Measurements from ENCODE around the gene HBE1.
"Not testable (repeated sequence)": the region's sequence is repeated elsewhere in the genome, so short reads cannot be mapped to it uniquely, and the experiment has no call there.

Gene HBE1

GRCh38 chr11:5269715-5270147, at the start of gene HBE1:
Gene HBE1 (minus strand): TSS chr11:5269945. CDS start chr11:5269890, 55 bp downstream.
- no peak for DNase-seq (ENCODE audit: low spot score)

- no peak for DNase-seq (ENCODE audit: low spot score)
Observed at GRCh38 chr11:5317292-5317691, 47.5 kb upstream of the HBE1 start.

DNA sequence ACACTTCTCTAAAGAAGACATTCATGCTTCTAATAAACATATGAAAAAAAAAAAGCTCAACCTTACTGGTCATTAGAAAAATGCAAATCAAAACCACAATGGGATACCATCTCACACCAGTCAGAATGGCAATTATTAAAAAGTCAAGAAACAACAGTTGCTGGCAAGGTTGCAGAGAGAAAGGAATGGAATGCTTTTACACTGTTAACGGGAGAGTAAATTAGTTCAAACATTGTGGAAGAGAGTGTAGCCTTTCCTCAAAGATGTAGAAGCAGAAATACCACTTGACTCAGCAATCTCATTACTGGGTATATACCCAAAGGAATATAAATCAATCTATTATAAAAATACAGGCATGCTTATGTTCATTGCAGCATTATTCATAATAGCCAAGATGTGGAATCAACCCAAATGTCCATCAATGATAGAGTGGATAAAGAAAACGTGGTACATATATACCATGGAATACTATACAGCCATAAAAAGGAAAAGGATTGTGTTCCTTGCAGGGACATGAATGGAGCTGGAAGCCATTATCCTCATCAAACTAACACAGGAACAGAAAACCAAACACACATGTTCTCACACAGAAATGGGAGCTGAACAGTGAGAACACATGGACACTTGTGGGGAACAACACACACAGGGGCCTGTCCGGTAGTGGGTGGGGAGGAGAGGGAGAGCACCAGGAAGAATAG, 43.7 kb upstream of the HBE1 start:
- not testable (repeated sequence) for DNase-seq (ENCODE audit: low spot score)

- no peak for DNase-seq (ENCODE audit: low spot score)
Observed at GRCh38 chr11:5310423-5310822, 40.7 kb upstream of the HBE1 start.

DNA sequence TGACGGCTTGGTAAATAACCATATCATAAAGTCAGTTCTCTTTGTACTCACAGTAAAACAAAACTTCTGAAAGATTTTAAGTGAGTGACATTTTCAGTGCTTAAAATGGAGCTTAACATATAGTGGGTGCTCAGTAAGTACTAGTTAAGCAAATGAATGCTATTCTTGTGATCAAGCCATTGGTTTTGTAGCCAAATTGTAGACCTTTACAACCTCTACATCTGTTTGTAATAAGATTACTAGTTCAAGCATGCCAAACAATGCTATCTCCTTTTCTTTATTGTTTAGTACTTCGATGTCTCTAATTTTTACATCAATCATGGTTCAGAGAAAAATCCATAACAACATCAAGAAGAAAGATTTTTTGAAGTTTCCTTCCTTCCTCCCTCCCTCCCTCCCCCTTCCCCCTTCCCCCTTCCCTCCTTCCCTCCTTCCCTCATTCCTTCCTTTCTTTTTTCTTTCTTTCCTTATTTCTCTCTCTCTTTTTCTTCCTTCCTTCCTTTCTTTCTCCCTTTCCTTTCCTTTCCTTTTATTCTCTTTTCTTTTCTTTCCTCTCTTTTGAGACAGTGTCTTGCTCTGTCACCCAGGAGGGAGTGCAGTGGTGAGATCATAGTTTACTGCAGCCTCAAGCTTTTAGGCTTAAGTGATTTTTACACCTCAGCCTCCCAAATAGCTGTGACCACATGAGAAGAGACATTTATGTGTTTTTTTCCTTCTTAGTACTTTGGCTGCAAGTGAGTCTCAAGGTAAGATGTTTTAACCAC, 37.7 kb upstream of the HBE1 start:
- no peak for DNase-seq (ENCODE audit: low spot score)

DNA sequence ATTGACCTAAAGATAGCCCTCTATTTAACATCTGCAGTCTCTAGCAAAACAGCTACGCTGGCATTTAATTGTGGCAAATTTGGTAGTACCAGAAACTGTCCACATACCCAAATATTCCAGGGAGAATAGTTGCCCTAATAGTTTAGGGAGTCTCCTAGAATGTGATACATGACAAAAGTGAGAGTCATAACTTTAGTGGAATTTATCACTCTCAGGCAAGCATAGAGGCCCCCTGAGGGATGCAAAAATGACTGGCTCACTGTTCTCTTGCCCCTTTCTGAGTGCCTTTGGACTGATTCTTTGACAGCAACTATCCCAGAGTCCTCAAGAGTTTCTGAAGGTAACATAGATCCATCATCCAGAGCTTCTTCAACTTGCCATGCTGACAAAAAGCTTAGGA, 34.3 kb upstream of the HBE1 start:
- no peak for DNase-seq (ENCODE audit: low spot score)

GRCh38 chr11:5303626-5304025, 33.9 kb upstream of the HBE1 start:
- DNase-seq (ENCODE audit: low spot score) = no peak

DNA sequence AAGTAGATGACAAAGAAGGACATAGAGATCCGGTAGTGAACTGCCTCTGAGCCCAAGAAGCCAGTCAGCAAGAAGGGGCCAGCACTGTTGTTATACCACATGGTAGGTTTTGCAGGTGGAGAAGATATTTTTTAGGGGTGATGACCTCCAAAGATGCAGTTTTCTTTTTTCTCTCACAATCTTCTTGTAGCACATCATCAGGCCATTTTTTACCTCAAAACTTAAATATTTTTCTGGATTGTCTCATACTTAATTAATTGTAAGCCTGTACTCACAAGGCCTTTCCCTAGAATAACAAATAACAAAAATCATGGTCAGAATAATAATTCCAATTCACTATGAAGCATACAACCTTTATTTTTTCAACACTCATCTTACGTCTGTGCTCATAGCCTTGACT, 32.1 kb upstream of the HBE1 start, which contains the start of gene OR51B4:
OR51B4 (minus strand) TSS at position 101 of the 400 bp plus-strand sequence; CDS start at position 101, 0 bp downstream.
- DNase-seq (ENCODE audit: low spot score) = no peak

DNA sequence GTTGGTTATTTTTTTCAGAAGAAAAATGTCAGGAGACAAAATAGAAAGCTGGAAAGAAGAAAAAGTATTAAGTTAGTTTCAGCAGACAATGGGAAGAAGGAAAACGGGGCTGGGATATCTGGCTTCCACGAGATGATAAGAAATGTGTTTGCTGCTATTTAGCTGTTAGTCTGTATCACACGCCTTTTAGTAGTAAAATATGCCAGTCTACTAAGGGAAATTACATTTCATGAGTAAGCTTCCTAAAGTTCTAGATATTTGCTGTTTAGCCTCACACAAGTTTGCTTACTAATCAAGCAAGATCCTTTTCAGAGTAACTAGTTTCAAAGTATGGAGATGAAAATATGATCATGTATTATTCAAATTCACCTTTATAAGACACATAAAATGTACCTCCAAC, 30.5 kb upstream of the HBE1 start:
- no peak for DNase-seq (ENCODE audit: low spot score)

DNA sequence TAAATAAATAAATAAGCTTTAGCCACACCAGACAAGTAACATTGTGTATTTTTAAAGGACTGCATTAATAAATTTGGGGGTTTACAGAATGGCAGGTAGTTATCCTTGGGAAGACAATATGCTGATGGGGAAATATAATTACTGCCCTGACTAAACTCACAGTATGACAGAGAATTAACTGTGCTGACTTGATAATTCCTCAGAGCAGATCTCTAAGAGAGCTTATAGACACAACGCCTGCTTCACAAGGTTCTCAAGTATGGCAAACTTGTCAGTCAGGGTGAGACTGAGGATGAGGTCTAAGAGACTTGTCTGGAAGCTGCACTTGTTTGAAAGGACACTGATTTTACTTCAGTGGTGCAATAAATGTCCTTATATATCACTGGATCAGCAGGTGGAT, 28.7 kb upstream of the HBE1 start:
- DNase-seq (ENCODE audit: low spot score) = no peak

- no peak for DNase-seq (ENCODE audit: low spot score)
Observed at GRCh38 chr11:5297721-5298323, 28.1 kb upstream of the HBE1 start.

- DNase-seq (ENCODE audit: low spot score) = not testable (repeated sequence)
Observed at GRCh38 chr11:5294342-5294995, 24.7 kb upstream of the HBE1 start.

GRCh38 chr11:5293028-5293427, 23.3 kb upstream of the HBE1 start:
- no peak for DNase-seq (ENCODE audit: low spot score)

DNA sequence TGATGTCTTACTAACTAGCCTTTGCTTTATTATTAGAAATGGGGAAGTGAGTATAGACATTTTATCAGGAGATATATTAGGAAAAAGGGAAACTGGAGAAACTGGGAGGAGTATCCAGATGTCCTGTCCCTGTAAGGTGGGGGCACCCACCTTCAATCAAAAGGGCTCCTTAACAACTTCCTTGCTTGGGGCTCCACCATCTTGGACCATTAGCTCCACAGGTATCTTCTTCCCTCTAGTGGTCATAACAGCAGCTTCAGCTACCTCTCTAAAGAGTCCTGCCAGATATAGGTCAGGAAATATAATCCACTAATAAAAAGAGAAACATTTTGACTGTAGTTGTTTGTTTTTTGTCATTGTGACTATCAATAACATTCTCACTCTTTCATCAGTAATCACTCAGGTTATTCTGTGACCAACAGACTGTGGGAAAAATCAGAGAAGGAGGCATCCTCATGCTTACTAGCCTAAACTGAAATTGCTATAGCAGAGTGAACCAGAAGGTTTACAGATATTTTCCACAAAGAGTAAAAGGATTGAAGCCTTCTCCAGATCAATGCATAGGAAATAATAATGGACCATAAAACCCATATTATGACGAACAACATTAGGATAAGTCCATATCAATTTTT, 21.6 kb upstream of the HBE1 start:
- DNase-seq (ENCODE audit: low spot score) = peak; percentile 5

DNA sequence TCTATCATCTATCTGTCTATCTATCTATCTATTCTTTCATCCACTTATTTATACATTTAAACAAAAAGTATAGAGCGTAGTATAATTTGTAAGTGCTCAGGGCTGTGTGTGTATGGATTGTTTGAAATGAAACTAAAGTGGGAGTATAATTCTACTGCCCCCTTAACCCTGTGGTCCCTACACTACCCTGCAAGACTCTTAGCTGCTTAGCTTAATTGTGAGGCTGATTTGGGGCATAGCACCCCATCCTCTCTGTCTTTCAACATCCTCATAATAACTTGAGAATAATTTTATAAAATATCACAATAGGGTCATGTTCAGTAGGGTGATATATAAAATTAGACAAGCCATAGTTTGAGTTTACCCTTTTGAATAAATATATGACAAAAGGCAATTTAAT, 20.4 kb upstream of the HBE1 start:
- no peak for DNase-seq (ENCODE audit: low spot score)

GRCh38 chr11:5289696-5290095, 20.0 kb upstream of the HBE1 start:
- no peak for DNase-seq (ENCODE audit: low spot score)

DNA sequence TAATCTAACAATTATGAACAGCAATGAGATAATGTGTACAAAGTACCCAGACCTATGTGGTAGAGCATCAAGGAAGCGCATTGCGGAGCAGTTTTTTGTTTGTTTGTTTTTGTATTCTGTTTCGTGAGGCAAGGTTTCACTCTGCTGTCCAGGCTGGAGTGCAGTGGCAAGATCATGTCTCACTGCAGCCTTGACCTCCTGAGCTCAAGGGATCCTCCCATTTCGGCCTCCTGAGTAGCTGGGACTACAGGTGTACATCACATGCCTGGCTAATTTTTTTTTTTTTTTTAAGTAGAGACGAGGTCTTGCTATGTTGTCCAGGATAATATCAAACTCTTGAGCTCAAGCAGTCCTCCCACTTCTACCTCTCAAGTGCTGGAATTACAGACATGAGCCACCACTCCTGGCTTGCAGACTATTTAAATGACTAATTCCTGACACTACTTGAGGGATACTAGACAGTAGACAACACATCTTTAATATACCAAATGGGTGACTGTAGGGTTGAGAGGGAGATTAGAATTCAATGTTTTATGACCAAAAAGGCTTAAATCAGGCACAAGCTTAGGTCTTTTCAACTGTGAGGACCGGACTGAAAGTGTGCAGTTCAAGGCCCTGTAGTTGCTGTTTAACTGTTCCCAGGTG, 19.3 kb upstream of the HBE1 start:
- no peak for DNase-seq (ENCODE audit: low spot score)

GRCh38 chr11:5288108-5288905, 18.6 kb upstream of the HBE1 start:
- no peak for DNase-seq (ENCODE audit: low spot score)

GRCh38 chr11:5286901-5287300, 17.2 kb upstream of the HBE1 start:
- no peak for DNase-seq (ENCODE audit: low spot score)

DNA sequence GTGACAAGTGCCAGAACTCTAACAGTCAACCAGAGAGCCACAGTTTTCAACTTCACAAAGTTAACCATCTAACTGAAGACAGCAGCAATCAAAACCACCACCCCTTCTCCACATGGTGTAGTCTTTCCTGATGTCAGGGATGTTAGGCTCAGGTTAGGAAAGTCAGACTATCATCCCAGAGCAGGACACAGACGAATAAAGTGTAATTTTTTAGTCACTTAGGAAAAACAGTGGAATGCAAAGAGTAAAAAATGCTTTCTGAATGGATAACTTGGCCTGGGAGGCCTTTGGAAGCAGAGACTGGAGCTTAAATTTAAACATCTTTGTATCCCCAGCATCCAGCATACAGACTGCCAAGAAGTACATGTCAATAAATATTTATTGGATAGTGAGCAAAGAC, 16.6 kb upstream of the HBE1 start:
- no peak for DNase-seq (ENCODE audit: low spot score)

Data from germinal center (tissue), 1 donor.